KMS-11 (cell line): ENCODE measurements around the gene FLNA.
"Not testable (repeated sequence)": the region's sequence is repeated elsewhere in the genome, so short reads cannot be mapped to it uniquely, and the experiment has no call there.

Experiments
- H2AFZ ChIP-seq: fragments of 200-600 bp; sonication (generic); 2 replicates; pipeline ENCODE4 v1.6.1; 2016; ENCODE audit warnings: antibody characterized with exemption, mixed run types, low read depth
- H3K27ac ChIP-seq: fragments of 200-600 bp; sonication (generic); 2 replicates; pipeline ENCODE4 v1.6.1; 2016; ENCODE audit warnings: mild to moderate bottlenecking, mixed run types
- H3K27me3 ChIP-seq: fragments of 200-600 bp; sonication (generic); 2 replicates; pipeline ENCODE4 v1.6.1; 2017; ENCODE audit warnings: mild to moderate bottlenecking, low read depth, mixed run types, moderate library complexity; ENCODE audit not compliant: insufficient read depth
- H3K36me3 ChIP-seq: fragments of 200-600 bp; sonication (generic); 2 replicates; pipeline ENCODE4 v1.6.1; 2017; ENCODE audit warnings: mild to moderate bottlenecking, mixed run types; ENCODE audit not compliant: insufficient read depth
- H3K4me1 ChIP-seq: fragments of 200-600 bp; sonication (generic); 2 replicates; pipeline ENCODE4 v1.6.1; 2016; ENCODE audit warnings: mild to moderate bottlenecking, low read depth, mixed run types; ENCODE audit not compliant: poor library complexity, severe bottlenecking
- H3K4me2 ChIP-seq: fragments of 200-600 bp; sonication (generic); 2 replicates; pipeline ENCODE4 v1.7.0; 2016; ENCODE audit warnings: mild to moderate bottlenecking, mixed run types
- H3K4me3 ChIP-seq: fragments of 200-600 bp; sonication (generic); IDR thresholded peaks from 2 replicates; pipeline ENCODE4 v1.6.1; 2017; ENCODE audit warnings: low read depth, low read length, mixed read lengths; ENCODE audit not compliant: insufficient read depth
- H3K79me2 ChIP-seq: fragments of 200-600 bp; sonication (generic); 2 replicates; pipeline ENCODE4 v1.6.1; 2016; ENCODE audit warnings: low read depth, mixed run types; ENCODE audit not compliant: insufficient read depth
- H3K9ac ChIP-seq: fragments of 200-600 bp; sonication (generic); 2 replicates; pipeline ENCODE4 v1.6.1; 2016; ENCODE audit warnings: mild to moderate bottlenecking, mixed run types
- H4K20me1 ChIP-seq: fragments of 200-600 bp; sonication (generic); 2 replicates; pipeline ENCODE4 v1.6.1; 2016; ENCODE audit warnings: mild to moderate bottlenecking, mixed run types; ENCODE audit not compliant: insufficient read depth
- TF ChIP-seq, protein P1 (sequence below): fragments of 200-600 bp; sonication (generic); conservative IDR thresholded peaks from 2 replicates; pipeline ENCODE4 v1.6.1; 2017; ENCODE audit warnings: low read depth, mild to moderate bottlenecking, antibody characterized with exemption, low read length, moderate library complexity, mixed read lengths

The FLNA gene

DNA sequence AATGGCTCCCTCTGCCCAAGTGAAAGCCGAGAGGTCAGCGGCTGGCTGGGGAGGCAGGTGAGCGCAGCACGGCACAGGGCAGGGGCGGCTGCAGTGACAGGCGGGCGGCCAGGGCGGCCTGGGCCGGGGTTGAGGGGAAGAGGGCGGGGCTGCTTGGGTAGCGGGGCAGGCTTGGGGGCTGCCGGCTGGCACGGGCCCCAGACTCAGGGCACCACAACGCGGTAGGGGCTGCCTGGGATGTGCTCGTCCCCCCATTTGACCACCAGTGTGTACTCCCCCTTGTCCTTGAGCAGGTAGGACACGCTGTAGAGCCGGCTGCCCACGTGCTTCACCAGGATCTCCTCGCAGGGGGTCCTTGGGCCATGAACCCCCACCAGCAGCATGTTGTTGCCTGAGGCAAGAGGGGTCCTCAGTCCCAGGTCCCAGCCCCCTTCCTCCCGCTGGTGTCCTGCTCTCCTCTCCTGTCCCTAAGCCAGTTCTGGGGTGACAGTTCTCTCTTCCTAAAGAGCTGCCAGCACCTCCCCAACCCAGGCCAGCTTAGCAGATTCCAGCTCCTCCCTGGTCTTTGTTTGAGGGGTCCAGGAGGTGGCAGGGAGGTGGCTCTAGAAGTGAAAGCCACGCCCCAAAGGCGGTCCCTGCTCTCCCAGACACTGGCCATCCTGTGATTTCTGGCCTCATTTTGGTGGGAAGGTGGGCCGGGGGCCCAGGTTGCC, 25.6 kb downstream of the FLNA start:
- H3K9ac ChIP-seq, result no peak overlapping the region
- no peak overlapping the region for H2AFZ ChIP-seq
- no peaks in the 10 kb centered on the region for H3K27me3 ChIP-seq
- H3K4me3 ChIP-seq, result no peak overlapping the region
- H3K4me2 ChIP-seq, result no peak overlapping the region
- no peak overlapping the region for H3K27ac ChIP-seq
- H3K79me2 ChIP-seq, result no peaks in the 10 kb centered on the region
- H4K20me1 ChIP-seq, result no peaks in the 10 kb centered on the region
- TF ChIP-seq, protein P1, sequence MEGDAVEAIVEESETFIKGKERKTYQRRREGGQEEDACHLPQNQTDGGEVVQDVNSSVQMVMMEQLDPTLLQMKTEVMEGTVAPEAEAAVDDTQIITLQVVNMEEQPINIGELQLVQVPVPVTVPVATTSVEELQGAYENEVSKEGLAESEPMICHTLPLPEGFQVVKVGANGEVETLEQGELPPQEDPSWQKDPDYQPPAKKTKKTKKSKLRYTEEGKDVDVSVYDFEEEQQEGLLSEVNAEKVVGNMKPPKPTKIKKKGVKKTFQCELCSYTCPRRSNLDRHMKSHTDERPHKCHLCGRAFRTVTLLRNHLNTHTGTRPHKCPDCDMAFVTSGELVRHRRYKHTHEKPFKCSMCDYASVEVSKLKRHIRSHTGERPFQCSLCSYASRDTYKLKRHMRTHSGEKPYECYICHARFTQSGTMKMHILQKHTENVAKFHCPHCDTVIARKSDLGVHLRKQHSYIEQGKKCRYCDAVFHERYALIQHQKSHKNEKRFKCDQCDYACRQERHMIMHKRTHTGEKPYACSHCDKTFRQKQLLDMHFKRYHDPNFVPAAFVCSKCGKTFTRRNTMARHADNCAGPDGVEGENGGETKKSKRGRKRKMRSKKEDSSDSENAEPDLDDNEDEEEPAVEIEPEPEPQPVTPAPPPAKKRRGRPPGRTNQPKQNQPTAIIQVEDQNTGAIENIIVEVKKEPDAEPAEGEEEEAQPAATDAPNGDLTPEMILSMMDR, result no peak
- H3K4me1 ChIP-seq, result peaks cover 14% of the 10 kb centered on the region
- H3K36me3 ChIP-seq, result no peaks in the 10 kb centered on the region; the same call in 1 of the 2 replicates

DNA sequence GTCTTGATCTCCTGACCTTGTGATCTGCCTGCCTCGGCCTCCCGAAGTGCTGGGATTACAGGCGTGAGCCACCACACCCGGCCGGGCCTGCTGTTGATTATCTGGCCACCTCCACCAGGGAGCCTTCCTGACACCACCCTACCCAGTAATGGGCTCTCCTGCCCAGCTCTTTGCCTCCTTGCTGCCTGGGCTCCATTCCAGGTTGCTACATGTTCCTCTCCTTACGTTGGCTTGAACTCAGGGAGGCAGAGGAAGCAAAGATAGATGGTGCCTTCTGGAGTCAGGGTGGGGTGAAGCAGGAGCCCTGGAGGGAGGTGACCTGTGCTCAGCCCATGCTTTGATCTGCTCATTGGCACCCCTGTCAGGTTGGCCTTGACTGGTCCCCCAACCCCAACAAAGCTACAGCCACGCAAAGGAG, 26.3 kb downstream of the FLNA start:
- H3K9ac ChIP-seq, result no peak overlapping the region
- H3K4me3 ChIP-seq, result no peak overlapping the region
- no peak overlapping the region for H3K4me2 ChIP-seq
- no peaks in the 10 kb centered on the region for H3K27me3 ChIP-seq
- H3K27ac ChIP-seq, result no peak overlapping the region
- H2AFZ ChIP-seq, result no peak overlapping the region
- TF ChIP-seq, protein P1, result no peak
- no peaks in the 10 kb centered on the region; the same call in 1 of the 2 replicates for H3K36me3 ChIP-seq
- no peaks in the 10 kb centered on the region for H3K79me2 ChIP-seq
- no peaks in the 10 kb centered on the region for H4K20me1 ChIP-seq
- H3K4me1 ChIP-seq, result peaks cover 14% of the 10 kb centered on the region

DNA sequence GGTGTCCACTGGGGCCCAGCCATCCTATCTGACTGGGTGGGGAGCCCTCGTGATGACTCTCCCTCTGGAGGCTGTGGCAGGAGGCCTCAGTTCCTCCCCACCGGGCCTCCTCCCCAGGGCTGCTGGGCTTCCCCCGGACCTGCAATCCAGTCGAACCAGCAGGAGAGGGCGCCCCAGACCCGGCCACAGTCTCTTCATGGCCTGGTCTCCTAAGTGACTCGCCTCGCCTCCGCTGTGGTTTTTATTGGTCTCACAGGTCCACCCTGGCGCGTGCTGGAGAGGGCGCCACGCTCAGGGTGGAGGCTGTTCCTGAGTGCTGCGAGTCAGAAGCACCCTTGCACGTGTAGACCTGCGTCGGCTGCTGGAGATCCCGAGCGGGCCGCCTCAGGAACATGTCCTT, 30.8 kb downstream of the FLNA start:
- not testable (repeated sequence) for H3K36me3 ChIP-seq, H3K79me2 ChIP-seq, H3K4me1 ChIP-seq, H2AFZ ChIP-seq, H4K20me1 ChIP-seq, H3K27me3 ChIP-seq, H3K27ac ChIP-seq, H3K9ac ChIP-seq, H3K4me2 ChIP-seq, H3K4me3 ChIP-seq

DNA sequence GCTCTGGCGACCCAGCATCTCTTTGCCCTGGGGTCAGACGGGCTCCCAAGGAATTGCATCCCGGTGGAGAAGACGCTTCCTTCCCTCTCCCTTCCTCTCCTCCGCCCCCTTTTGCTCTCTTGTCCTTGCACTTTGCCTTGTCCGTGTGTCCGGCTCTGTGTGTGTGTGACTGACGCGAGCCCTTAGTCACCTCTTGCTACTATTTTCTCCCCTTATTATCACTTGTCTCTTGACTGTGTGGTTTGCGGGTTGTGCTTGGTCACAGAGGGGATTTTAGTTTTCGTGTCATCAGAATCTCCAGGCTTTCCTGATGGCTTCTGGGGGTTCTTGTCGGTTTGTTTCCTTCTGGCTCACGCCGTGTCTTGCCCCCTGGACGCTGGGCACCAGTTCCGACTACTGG, 31.4 kb downstream of the FLNA start:
- H3K4me1 ChIP-seq, H3K27ac ChIP-seq, H3K4me2 ChIP-seq, H3K36me3 ChIP-seq, H3K79me2 ChIP-seq, H3K27me3 ChIP-seq, H3K4me3 ChIP-seq, H2AFZ ChIP-seq, H3K9ac ChIP-seq, H4K20me1 ChIP-seq: not testable (repeated sequence)

DNA sequence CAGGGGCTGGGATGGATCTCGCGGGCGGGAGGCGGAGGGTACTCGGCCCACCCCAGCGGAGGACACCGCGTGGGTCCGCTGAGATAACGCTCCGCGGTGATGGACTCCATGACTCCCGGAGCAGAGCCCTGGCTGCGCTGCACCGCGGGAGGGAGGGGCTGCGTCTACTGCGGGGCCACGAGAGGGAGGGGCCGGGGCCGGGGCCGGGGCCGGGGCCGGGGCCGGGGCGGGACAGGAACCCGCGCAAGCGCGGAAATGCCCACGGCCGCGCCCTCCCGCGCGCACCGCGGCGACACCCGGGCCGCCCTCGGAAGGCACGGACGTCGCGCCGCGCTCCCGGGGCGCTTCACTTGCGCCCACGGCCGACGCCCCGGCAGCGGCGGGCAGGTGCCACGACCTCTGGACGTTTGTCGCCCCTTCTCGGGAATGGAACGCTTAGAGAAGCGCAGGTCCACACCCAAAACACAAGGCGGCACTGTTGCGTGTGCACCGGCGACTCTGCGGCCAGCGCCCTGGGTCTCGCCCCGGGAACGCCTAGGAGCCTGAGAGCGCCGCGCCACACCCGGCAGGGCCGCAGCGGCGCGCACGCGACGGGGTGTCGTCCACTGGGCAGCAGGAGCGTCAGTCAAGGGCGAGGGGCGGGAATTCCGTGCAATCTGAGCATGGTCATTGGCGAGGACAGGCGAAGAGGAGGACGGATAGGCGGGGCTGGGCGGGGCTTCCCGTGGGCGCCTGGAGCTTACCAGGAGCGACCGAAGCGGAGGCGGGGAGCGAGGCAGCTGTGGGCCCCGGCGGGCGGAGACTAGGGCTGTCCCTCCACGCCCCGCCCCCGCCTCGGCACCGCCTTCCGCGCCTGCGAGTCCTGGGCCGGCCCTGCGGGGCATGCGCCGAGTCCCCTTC, 32.8 kb downstream of the FLNA start:
- H4K20me1 ChIP-seq, H3K4me3 ChIP-seq, H3K4me2 ChIP-seq, H3K27me3 ChIP-seq, H2AFZ ChIP-seq, H3K9ac ChIP-seq, H3K4me1 ChIP-seq, H3K79me2 ChIP-seq, H3K27ac ChIP-seq, H3K36me3 ChIP-seq: not testable (repeated sequence)
